H7 (cell line): ENCODE data around the gene DYNC1I2. TPM values are rescaled to one million over a fixed set of nuclear protein-coding genes. Genes with fewer than 3 reads are reported as not detected.

ENCODE experiments used
- DNase-seq: peaks from one replicate; pipeline ENCODE4 v3.0.0; 2012
- H3K27me3 ChIP-seq: 2 replicates; pipeline ENCODE4 v1.6.0; 2011; ENCODE audit warnings: mild to moderate bottlenecking, low read length; ENCODE audit not compliant: control insufficient read depth, insufficient read depth
- H3K36me3 ChIP-seq: replicated peaks from 2 replicates; pipeline ENCODE4 v1.5.1; 2011; ENCODE audit warnings: low read length; ENCODE audit not compliant: control insufficient read depth, insufficient read depth
- H3K4me3 ChIP-seq: 2 replicates; pipeline ENCODE4 v1.5.1; 2011; ENCODE audit warnings: low read depth, mild to moderate bottlenecking, control low read depth, low read length, moderate library complexity; ENCODE audit not compliant: insufficient read depth
- total RNA-seq: library from RNA; depleted of rRNA; stranded (reverse); fragments of >200 nt; shearing (Covaris generic); gene quantifications from 2 replicates; pipeline ENCODE4 v1.2.3, GENCODE V29; 2014

Gene DYNC1I2
- total RNA-seq, 1 experiment from 2014 or later: 80.2 TPM

DNA sequence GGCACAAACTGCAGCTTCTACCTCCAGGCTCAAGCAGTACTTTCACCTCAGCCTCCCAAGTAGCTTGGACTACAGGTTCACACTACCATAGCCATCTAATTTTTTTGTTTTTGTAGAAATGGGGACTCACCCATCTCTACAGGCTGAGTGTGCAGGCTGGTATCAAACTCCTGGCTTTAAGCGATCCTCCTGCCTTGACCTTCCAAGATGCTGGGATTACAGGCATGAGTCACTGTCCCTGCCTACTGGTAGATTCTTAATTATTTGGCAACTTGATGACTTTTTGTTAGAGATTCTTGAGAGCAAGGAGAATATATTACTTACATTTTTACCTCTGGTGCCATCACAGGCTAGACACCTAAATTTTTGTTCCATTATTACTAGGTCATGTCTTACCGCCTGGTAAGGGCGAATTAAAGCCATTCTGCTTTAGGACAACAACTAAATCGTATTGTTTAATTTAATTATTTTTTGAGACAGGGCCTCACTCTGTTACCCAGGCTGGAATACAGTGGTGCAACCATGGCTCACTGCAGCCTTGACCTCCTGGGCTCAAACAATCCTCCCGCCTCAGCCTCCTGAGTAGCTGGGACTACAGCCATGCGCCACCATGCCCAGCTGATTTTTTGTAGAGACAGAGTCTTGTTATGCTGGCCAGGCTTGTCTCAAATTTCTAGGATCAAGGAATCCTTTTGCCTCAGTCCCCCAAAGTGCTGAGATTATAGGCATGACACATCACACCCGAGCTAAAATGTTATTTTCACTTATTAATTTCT lies 15.7 kb downstream of the DYNC1I2 start:
- no peaks in the 10 kb centered on the region for H3K36me3 ChIP-seq
- no peak for DNase-seq
- H3K4me3 ChIP-seq: no peak overlapping the region
- no peaks in the 10 kb centered on the region for H3K27me3 ChIP-seq

DNA sequence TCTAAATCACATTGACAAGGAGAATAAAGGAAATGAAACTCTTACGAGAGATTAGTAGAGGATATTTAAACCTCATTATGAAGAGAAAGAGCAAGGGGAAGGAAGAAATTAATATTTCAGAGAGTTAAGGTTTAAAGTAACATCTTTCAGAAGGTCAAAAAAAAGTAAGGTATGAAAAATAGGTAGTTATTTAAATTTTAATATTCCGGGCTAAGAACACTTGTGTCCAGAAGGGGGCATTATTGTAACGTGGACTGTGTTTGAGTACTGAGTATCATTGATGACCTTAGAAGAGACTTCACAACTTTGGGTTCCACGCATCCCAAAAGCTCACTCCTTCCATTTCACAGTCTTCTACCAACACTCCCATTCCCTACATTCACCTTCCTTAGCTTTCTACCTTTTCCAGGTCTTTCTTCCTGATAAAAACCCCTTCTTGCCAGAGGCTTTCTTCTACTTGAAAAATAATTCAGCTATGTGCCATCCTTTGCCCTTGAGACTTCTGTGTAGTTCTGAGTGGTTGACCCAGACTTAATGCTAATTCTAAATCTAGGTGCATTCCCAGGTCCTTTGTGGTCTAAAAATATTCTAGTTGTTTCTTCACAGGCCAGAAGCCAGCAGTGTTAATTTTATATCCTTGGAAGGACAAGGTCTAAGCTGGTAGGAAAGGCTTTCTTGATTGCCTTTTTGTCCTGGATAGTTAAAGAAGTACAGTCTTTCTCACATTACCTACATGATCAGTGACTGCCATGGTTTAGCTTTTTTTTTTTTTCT lies 16.5 kb downstream of the DYNC1I2 start:
- DNase-seq: peak; percentile 26
- Histone ChIP-seq H3K27me3 (no peaks in the 10 kb centered on the region), H3K4me3 (no peak overlapping the region), H3K36me3 (no peaks in the 10 kb centered on the region; the same call in 1 of the 2 replicates)

DNA sequence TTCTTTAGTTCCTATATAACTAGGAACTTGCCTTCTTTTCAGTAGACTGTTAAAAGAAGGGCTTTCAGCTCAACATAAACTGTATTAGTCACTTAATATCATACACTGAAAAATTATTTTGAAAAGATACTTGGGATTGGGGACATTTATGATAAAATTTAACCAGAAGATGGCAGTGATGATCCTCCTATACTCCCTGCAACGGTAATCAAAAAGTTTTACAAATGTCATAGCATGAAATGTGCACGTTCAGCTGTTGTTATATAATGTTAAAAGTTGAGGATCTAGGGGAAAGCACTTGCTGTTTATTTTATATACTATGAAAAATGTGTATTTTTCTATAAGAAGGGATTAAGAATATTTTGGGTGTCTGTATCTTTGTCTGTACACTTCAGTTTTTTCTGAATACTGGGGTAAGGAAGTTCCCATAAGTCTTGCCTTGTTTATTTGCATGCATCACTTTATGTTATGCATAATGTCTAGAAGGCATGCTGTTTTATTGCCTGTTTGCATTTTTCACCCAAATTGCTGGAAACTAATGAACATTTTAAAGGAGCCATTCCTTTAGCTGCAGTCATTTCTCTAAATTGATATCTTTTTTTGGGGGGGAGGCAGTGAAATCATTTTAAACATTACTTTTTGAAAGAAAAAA lies 19.0 kb downstream of the DYNC1I2 start:
- DNase-seq: no peak
- Histone ChIP-seq H3K4me3 (no peak overlapping the region), H3K27me3 (no peaks in the 10 kb centered on the region), H3K36me3 (no peaks in the 10 kb centered on the region; the same call in 1 of the 2 replicates)

GRCh38 chr2:171707752-171708151 lies 20.5 kb downstream of the DYNC1I2 start:
- Histone ChIP-seq H3K4me3 (no peak overlapping the region), H3K27me3 (no peaks in the 10 kb centered on the region), H3K36me3 (no peaks in the 10 kb centered on the region; the same call in 1 of the 2 replicates)
- DNase-seq: no peak

- DNase-seq: no peak
- Histone ChIP-seq H3K4me3 (no peak overlapping the region), H3K36me3 (no peaks in the 10 kb centered on the region; the same call in 1 of the 2 replicates), H3K27me3 (no peaks in the 10 kb centered on the region)
Measured at GRCh38 chr2:171709011-171709685, 21.9 kb downstream of the DYNC1I2 start.

- no peak for DNase-seq
- Histone ChIP-seq H3K27me3 (no peaks in the 10 kb centered on the region), H3K4me3 (no peak overlapping the region), H3K36me3 (no peaks in the 10 kb centered on the region; the same call in 1 of the 2 replicates)
Measured at GRCh38 chr2:171711351-171711750, 24.1 kb downstream of the DYNC1I2 start.

GRCh38 chr2:171712051-171712450 lies 24.8 kb downstream of the DYNC1I2 start:
- no peak overlapping the region for H3K4me3 ChIP-seq
- no peaks in the 10 kb centered on the region; the same call in 1 of the 2 replicates for H3K36me3 ChIP-seq
- DNase-seq: no peak
- H3K27me3 ChIP-seq: no peaks in the 10 kb centered on the region

GRCh38 chr2:171718720-171719119 lies 31.5 kb downstream of the DYNC1I2 start:
- Histone ChIP-seq H3K4me3 (no peak overlapping the region), H3K36me3 (no peaks in the 10 kb centered on the region; the same call in none of the 2 replicates), H3K27me3 (no peaks in the 10 kb centered on the region)
- DNase-seq: no peak

DNA sequence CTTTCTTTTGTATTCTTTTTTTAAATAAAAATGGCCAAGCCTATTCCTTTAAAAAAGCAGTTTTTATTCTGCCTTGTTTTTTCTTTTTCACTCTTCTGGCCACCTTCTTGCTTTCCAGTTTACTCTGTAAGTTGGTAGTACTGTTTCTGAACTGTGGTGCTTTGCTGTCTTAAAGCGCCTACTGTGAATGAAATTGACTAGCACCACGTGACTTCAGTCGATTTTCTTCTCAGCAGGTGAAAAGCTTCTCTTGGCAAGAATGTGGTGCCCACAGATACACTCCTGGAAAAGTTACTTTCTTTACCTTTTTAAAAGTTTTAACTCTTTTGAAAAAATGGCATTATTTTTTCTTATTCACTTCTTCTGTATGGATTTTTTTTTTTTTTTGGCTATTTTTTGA lies 32.4 kb downstream of the DYNC1I2 start:
- H3K36me3 ChIP-seq: no peaks in the 10 kb centered on the region; the same call in none of the 2 replicates

GRCh38 chr2:171723716-171724683 lies 36.7 kb downstream of the DYNC1I2 start:
- Histone ChIP-seq H3K27me3 (no peaks in the 10 kb centered on the region), H3K36me3 (peaks cover 2% of the 10 kb centered on the region; the same call in 1 of the 2 replicates), H3K4me3 (no peak overlapping the region)
- DNase-seq: peak; percentile 27

More for the DNA sequence above, 32.4 kb downstream of the DYNC1I2 start:
- DNase-seq: no peak
- Histone ChIP-seq H3K4me3 (no peak overlapping the region), H3K27me3 (no peaks in the 10 kb centered on the region)

GRCh38 chr2:171726847-171727450 lies 39.7 kb downstream of the DYNC1I2 start:
- Histone ChIP-seq H3K27me3 (no peaks in the 10 kb centered on the region), H3K36me3 (peaks cover 7% of the 10 kb centered on the region), H3K4me3 (no peak overlapping the region)
- no peak for DNase-seq

GRCh38 chr2:171728989-171729951 lies 42.0 kb downstream of the DYNC1I2 start:
- H3K36me3 ChIP-seq: peaks cover 7% of the 10 kb centered on the region
- no peaks in the 10 kb centered on the region for H3K27me3 ChIP-seq
- no peak overlapping the region for H3K4me3 ChIP-seq
- DNase-seq: no peak
